HepG2 (cell line): ENCODE data around the gene TMEM255B.

ENCODE experiments used
- AGO2 ChIP-seq: fragments of 200-400 bp; formaldehyde crosslinking; optimal IDR thresholded peaks from 2 replicates; pipeline ENCODE3; 2017; ENCODE audit warnings: mild to moderate bottlenecking, low read depth, low read length, moderate library complexity
- STAT5B ChIP-seq: sonication (generic); formaldehyde crosslinking; IDR thresholded peaks from 2 replicates; pipeline ENCODE4 v1.4.0; 2020; ENCODE audit warnings: missing genetic modification reagents
- ZNF274 ChIP-seq: sonication (generic); formaldehyde crosslinking; IDR thresholded peaks from 2 replicates; pipeline ENCODE4 v1.5.1; 2020; ENCODE audit warnings: mild to moderate bottlenecking, missing genetic modification reagents
- ZNF512 ChIP-seq: sonication (generic); formaldehyde crosslinking; IDR thresholded peaks from 2 replicates; pipeline ENCODE4 v1.4.0; 2020; ENCODE audit warnings: mild to moderate bottlenecking, missing genetic modification reagents

DNA sequence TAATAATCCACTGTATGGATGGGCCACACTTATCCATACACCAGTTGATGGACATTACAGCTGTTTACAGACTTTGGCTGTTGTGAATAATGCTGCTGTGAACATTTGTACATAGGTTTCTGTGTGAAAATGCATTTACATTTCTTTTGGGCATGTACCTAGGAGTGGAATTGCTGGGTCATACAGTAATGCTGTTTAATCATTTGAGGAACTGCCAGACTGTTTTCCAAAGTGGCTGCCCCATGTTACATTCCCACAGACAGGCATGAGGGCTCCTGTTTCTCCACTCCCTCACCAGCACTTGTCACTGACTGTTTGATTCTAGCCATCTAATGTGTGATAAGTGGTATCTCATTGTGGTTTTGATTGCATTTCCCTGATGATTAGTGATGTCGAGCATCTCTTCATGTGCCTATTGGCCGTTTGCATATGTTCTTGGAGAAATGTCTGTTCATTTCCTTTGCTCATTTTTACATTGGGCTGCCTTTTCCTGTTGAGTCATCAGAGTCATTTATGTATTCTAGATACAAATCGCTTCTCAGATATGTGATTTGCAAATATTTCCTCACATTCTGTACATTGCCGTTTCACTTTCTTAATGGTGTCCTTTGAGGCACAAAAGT lies 12.8 kb downstream of the TMEM255B start:
- TF ChIP-seq AGO2 = no peak
- TF ChIP-seq STAT5B (CRISPR knock-in tag) = no peak
- no peak for TF ChIP-seq ZNF274 (CRISPR knock-in tag)
- TF ChIP-seq ZNF512 (CRISPR knock-in tag) = no peak
